Measurements from ENCODE around the gene MYCBP2. TPM values are rescaled to one million over a fixed set of nuclear protein-coding genes. Genes with fewer than 3 reads are reported as not detected.

MYCBP2 gene
- total and polyA plus RNA-seq, 7 donors = 3.7 to 130 (median 93.5) TPM

DNA sequence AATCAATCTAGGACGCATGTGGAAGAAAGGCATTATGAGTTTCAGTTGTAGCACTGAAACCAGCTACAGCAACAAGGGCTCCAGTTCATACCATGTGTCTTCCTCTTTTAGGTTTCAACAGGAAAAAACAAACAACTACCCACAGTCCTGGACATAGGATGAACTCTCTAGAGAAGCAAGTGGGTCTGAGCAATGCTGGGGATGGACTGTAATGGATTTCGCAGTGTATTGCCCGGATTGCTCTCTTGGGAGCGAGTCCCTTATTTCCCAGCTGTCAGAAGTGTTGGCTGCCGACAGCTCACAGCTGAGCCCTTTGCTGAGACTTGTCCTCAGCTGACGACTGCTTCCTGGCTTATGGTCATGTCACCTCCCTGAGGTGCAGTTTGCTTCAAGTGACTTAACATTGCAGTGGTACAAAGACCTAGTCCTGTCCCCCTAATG, 12.1 kb upstream of the MYCBP2 start:
- Histone ChIP-seq H3K4me1 (no peaks in the 10 kb centered on the region), H3K27ac (no peak overlapping the region), H3K9me3 (no peaks in the 10 kb centered on the region), H3K36me3 (no peaks in the 10 kb centered on the region), H3K27me3 (no peaks in the 10 kb centered on the region), H3K4me3 (no peak overlapping the region)
- WGBS, 2 donors = 58 to 85% methylated on average over 6 of the region's 6 CpGs
- DNase-seq = no peak
- TF ChIP-seq, protein P1, sequence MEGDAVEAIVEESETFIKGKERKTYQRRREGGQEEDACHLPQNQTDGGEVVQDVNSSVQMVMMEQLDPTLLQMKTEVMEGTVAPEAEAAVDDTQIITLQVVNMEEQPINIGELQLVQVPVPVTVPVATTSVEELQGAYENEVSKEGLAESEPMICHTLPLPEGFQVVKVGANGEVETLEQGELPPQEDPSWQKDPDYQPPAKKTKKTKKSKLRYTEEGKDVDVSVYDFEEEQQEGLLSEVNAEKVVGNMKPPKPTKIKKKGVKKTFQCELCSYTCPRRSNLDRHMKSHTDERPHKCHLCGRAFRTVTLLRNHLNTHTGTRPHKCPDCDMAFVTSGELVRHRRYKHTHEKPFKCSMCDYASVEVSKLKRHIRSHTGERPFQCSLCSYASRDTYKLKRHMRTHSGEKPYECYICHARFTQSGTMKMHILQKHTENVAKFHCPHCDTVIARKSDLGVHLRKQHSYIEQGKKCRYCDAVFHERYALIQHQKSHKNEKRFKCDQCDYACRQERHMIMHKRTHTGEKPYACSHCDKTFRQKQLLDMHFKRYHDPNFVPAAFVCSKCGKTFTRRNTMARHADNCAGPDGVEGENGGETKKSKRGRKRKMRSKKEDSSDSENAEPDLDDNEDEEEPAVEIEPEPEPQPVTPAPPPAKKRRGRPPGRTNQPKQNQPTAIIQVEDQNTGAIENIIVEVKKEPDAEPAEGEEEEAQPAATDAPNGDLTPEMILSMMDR (IDR thresholded peaks at IDR 0.05) = no peak
- TF ChIP-seq POLR2A (IDR thresholded peaks at IDR 0.05) = no peak
- no peak for TF ChIP-seq EP300 (IDR thresholded peaks at IDR 0.05)
- TF ChIP-seq POLR2AphosphoS5 (IDR thresholded peaks at IDR 0.05) = no peak
- intact Hi-C loops (cut with DNase I) = no loop called here

DNA sequence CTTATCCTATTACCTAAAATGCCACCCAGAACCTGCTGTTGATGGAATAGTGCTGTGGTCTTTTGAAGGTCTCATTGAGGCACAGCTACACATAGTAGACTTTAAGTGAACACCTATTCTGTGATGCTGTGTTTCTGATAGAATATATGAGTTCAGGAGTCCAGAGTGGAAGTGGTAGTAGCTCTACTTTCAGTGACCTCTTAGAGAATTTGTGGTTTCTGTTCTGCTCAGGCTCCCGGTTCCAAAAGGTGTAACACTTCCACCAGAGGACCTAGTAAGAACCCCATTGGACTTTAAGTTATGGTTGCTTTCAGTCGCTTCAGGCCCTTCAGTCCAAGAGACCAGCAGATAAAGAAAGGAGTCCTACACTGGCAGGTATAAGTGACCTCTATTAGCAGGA, 11.4 kb upstream of the MYCBP2 start:
- H3K27ac ChIP-seq = no peak overlapping the region
- no peaks in the 10 kb centered on the region for H3K36me3 ChIP-seq
- no peaks in the 10 kb centered on the region for H3K4me1 ChIP-seq
- DNase-seq = no peak
- WGBS, 2 donors = 78 to 85% methylated on average over 2 of the region's 2 CpGs
- no peak overlapping the region for H3K4me3 ChIP-seq
- H3K9me3 ChIP-seq = no peaks in the 10 kb centered on the region
- intact Hi-C loops (cut with DNase I) = no loop called here
- no peaks in the 10 kb centered on the region for H3K27me3 ChIP-seq
- TF ChIP-seq POLR2AphosphoS5 (IDR thresholded peaks at IDR 0.05) (no peak), POLR2A (IDR thresholded peaks at IDR 0.05) (no peak), EP300 (IDR thresholded peaks at IDR 0.05) (no peak)
- TF ChIP-seq, protein P1 (IDR thresholded peaks at IDR 0.05) = no peak

DNA sequence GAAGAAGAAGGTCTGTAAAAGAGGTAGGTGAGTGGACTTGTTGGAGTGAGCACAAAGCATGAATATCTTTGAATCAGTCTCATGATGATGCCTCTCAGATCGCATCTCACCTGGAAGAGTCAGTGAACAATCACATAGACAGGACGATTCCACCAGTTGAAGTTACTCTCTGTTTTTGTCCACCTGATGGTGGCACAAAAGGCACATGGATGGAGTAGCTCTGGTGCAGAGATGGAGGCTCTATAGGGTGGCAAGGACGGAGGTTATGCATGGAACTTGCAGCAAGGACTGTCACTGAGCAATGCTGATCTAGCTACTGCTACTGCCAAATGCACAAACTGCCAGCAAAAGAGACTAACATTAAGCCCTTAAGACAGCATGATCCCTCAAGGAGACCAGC, 10.3 kb upstream of the MYCBP2 start:
- Histone ChIP-seq H3K36me3 (no peaks in the 10 kb centered on the region), H3K27ac (no peak overlapping the region), H3K27me3 (no peaks in the 10 kb centered on the region), H3K4me1 (no peaks in the 10 kb centered on the region), H3K9me3 (no peaks in the 10 kb centered on the region), H3K4me3 (no peak overlapping the region)
- 74 to 91% methylated on average over 3 of the region's 3 CpGs for WGBS, 2 donors
- TF ChIP-seq POLR2AphosphoS5 (IDR thresholded peaks at IDR 0.05) = no peak
- no peak for TF ChIP-seq POLR2A (IDR thresholded peaks at IDR 0.05)
- TF ChIP-seq EP300 (IDR thresholded peaks at IDR 0.05) = no peak
- TF ChIP-seq, protein P1 (IDR thresholded peaks at IDR 0.05) = no peak
- DNase-seq = no peak
- intact Hi-C loops (cut with DNase I) = no loop called here

DNA sequence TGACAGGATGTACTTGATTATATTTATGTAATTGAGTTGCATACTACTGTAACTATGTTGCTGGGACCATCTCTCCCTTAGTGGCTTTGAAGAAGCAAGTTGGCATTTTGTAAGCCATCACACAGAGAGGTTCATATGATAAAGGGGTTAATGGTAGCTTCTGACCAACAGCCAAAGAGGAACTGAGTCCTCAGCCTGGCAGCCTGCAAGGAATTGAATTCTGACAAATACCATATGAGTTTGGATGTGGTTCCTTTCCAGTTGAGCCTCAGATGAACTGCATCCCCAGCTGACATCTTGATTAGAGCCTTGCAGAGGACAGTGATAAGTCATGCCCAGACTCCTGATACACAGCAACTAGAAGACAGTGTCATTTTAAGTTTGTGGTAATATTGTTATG, 8.6 kb upstream of the MYCBP2 start:
- Histone ChIP-seq H3K9me3 (no peaks in the 10 kb centered on the region), H3K36me3 (no peaks in the 10 kb centered on the region), H3K27me3 (no peaks in the 10 kb centered on the region), H3K4me3 (no peak overlapping the region), H3K27ac (no peak overlapping the region), H3K4me1 (peaks cover 0 to 2% (median under 1%) of the 10 kb centered on the region in 4 donors)
- no peak for DNase-seq
- no peak for TF ChIP-seq EP300 (IDR thresholded peaks at IDR 0.05)
- no peak for TF ChIP-seq POLR2AphosphoS5 (IDR thresholded peaks at IDR 0.05)
- no peak for TF ChIP-seq POLR2A (IDR thresholded peaks at IDR 0.05)
- TF ChIP-seq, protein P1 (IDR thresholded peaks at IDR 0.05) = no peak
- intact Hi-C loops (cut with DNase I) = no loop called here

- no peak for TF ChIP-seq EP300 (IDR thresholded peaks at IDR 0.05)
- TF ChIP-seq, protein P1 (IDR thresholded peaks at IDR 0.05) = no peak
- TF ChIP-seq POLR2A (IDR thresholded peaks at IDR 0.05) = no peak
- TF ChIP-seq POLR2AphosphoS5 (IDR thresholded peaks at IDR 0.05) = no peak
- Histone ChIP-seq H3K4me3 (no peak overlapping the region), H3K27ac (no peak overlapping the region), H3K9me3 (no peaks in the 10 kb centered on the region), H3K4me1 (peaks cover 0 to 12% (median 8%) of the 10 kb centered on the region in 4 donors), H3K36me3 (no peaks in the 10 kb centered on the region), H3K27me3 (no peaks in the 10 kb centered on the region)
- no peak for DNase-seq
- WGBS, 2 donors = 79% methylated on average over 4 of the region's 4 CpGs
- intact Hi-C loops (cut with DNase I) = no loop called here
Measured at GRCh38 chr13:77333594-77333993, 6.7 kb upstream of the MYCBP2 start.

Measured in sigmoid colon (tissue), 7 donors.